Thoracic aorta (tissue), 2 donors: Measurements from ENCODE around the gene ADAM10. TPM values are rescaled to one million over a fixed set of nuclear protein-coding genes. Genes with fewer than 3 reads are reported as not detected.

Experiments
- ATAC-seq: fragments of 150-250 bp; one replicate; pipeline ENCODE4 v1.8.0; 2017; ENCODE audit warnings: low read depth; ENCODE audit not compliant: insufficient number of reproducible peaks, low FRiP score
- DNase-seq: peaks from one replicate; pipeline ENCODE4 v3.0.0-alpha.2; 2020; ENCODE audit warnings: low spot score
- H3K27ac ChIP-seq, 2 donors: fragments of 200-600 bp; sonication (generic); 1 replicate in 1 of 2; 2 replicates in 1 of 2; pipeline ENCODE4 v1.5.1; 2016; ENCODE audit warnings: mild to moderate bottlenecking in 2 of 2, moderate library complexity in 2 of 2
- H3K27me3 ChIP-seq: fragments of 200-600 bp; sonication (generic); replicated peaks from 2 replicates; pipeline ENCODE4 v1.6.0; 2016; ENCODE audit warnings: mild to moderate bottlenecking; ENCODE audit not compliant: insufficient read depth
- H3K36me3 ChIP-seq: fragments of 200-600 bp; sonication (generic); one replicate; pipeline ENCODE4 v1.5.1; 2016
- H3K4me1 ChIP-seq, 2 donors: fragments of 200-600 bp; sonication (generic); 1 replicate in 1 of 2; 2 replicates in 1 of 2; pipeline versions ENCODE4 v1.5.1 to v1.6.0; 2016; ENCODE audit warnings: low read depth in 2 of 2, mild to moderate bottlenecking in 1 of 2; ENCODE audit not compliant: control insufficient read depth in 1 of 2
- H3K4me3 ChIP-seq: fragments of 200-600 bp; sonication (generic); 2 replicates; pipeline ENCODE4 v1.5.1; 2016; ENCODE audit warnings: mild to moderate bottlenecking
- H3K9me3 ChIP-seq: fragments of 200-600 bp; sonication (generic); 2 replicates; pipeline ENCODE4 v1.5.1; 2016
- CTCF ChIP-seq: fragments of 200-600 bp; sonication (generic); IDR thresholded peaks from one replicate; pipeline ENCODE4 v1.5.1; 2019; ENCODE audit warnings: antibody characterized with exemption
- total RNA-seq, 2 donors: library from RNA; depleted of rRNA; stranded (reverse); fragments of >200 nt; gene quantifications; one replicate each; pipeline versions ENCODE4 v1.1.0 to v1.2.3, GENCODE V29; 2016

The ADAM10 gene
- total RNA-seq, 2 donors from 2014 or later, result 41.2 to 63.1 TPM

GRCh38 chr15:58766290-58766689, 16.8 kb upstream of the ADAM10 start:
- no peak for ATAC-seq
- Histone ChIP-seq H3K4me3 (no peak overlapping the region), H3K36me3 (no peaks in the 10 kb centered on the region), H3K27me3 (no peaks in the 10 kb centered on the region), H3K4me1 (peaks cover 4 to 10% of the 10 kb centered on the region in 2 donors), H3K27ac (no peak overlapping the region), H3K9me3 (peaks cover 6% of the 10 kb centered on the region)
- TF ChIP-seq CTCF, result no peak
- DNase-seq, result no peak

- no peaks in the 10 kb centered on the region for H3K36me3 ChIP-seq
- peaks cover 0 to 1% of the 10 kb centered on the region in 2 donors for H3K4me1 ChIP-seq
- ATAC-seq (no peak), DNase-seq (no peak)
- H3K4me3 ChIP-seq, result no peak overlapping the region
- no peak overlapping the region for H3K27ac ChIP-seq
- peaks cover 6% of the 10 kb centered on the region for H3K9me3 ChIP-seq
- no peaks in the 10 kb centered on the region for H3K27me3 ChIP-seq
- no peak for TF ChIP-seq CTCF
These were observed 15.0 kb upstream of the ADAM10 start for GRCh38 chr15:58764468-58764867.

- DNase-seq, result no peak
- H3K4me1 ChIP-seq, result no peaks in the 10 kb centered on the region
- H3K9me3 ChIP-seq, result peaks cover 6% of the 10 kb centered on the region
- no peaks in the 10 kb centered on the region for H3K27me3 ChIP-seq
- ATAC-seq, result no peak
- no peak for TF ChIP-seq CTCF
- H3K36me3 ChIP-seq, result no peaks in the 10 kb centered on the region
- H3K4me3 ChIP-seq, result no peak overlapping the region
- no peak overlapping the region for H3K27ac ChIP-seq
These were observed 13.2 kb upstream of the ADAM10 start for GRCh38 chr15:58762731-58763130.

GRCh38 chr15:58762285-58762684, 12.8 kb upstream of the ADAM10 start:
- Histone ChIP-seq H3K9me3 (peaks cover 6% of the 10 kb centered on the region), H3K27ac (no peak overlapping the region), H3K4me1 (no peaks in the 10 kb centered on the region), H3K36me3 (no peaks in the 10 kb centered on the region), H3K27me3 (no peaks in the 10 kb centered on the region), H3K4me3 (no peak overlapping the region)
- ATAC-seq (no peak), DNase-seq (no peak)
- no peak for TF ChIP-seq CTCF

GRCh38 chr15:58761010-58761388, 11.5 kb upstream of the ADAM10 start:
- no peak for TF ChIP-seq CTCF
- ATAC-seq, result no peak
- no peak for DNase-seq
- Histone ChIP-seq H3K27ac (no peak overlapping the region), H3K4me1 (no peaks in the 10 kb centered on the region), H3K27me3 (no peaks in the 10 kb centered on the region), H3K4me3 (no peak overlapping the region), H3K9me3 (peaks cover 6% of the 10 kb centered on the region), H3K36me3 (no peaks in the 10 kb centered on the region)
